Measurements from ENCODE around the gene PIAS4.

Gene PIAS4

GRCh38 chr19:4060621-4061177 is 53.2 kb downstream of the PIAS4 start:
- no peak for DNase-seq

GRCh38 chr19:4061178-4061682 is 53.7 kb downstream of the PIAS4 start:
- peak; percentile 60 for DNase-seq

GRCh38 chr19:4061683-4062418 is 54.3 kb downstream of the PIAS4 start:
- peak; percentile 61 for DNase-seq

- DNase-seq, result no peak
Observed at GRCh38 chr19:4062419-4063368, 55.2 kb downstream of the PIAS4 start.

- no peak for DNase-seq
Observed at GRCh38 chr19:4063369-4064148, 56.0 kb downstream of the PIAS4 start.

- DNase-seq, result peak; percentile 42
Observed at GRCh38 chr19:4064149-4064495, 56.6 kb downstream of the PIAS4 start.

- peak; percentile 66 for DNase-seq
Observed at GRCh38 chr19:4064496-4065260, 57.1 kb downstream of the PIAS4 start.

- DNase-seq, result peak; percentile 99
Observed at GRCh38 chr19:4065430-4066175, 58.1 kb downstream of the PIAS4 start.

GRCh38 chr19:4066176-4066606 is 58.7 kb downstream of the PIAS4 start:
- DNase-seq, result no peak

GRCh38 chr19:4066682-4067395 is 59.3 kb downstream of the PIAS4 start, which contains the start of gene ZBTB7A:
Gene ZBTB7A, minus strand, starts transcription at chr19:4066899. Its CDS starts 11,667 bp downstream, at chr19:4055232.
- DNase-seq, result peak; percentile 90

GRCh38 chr19:4067396-4068046 is 60.0 kb downstream of the PIAS4 start:
- peak; percentile 78 for DNase-seq

- DNase-seq, result peak; percentile 37
Observed at GRCh38 chr19:4068047-4068966, 60.8 kb downstream of the PIAS4 start.

GRCh38 chr19:4069331-4069959 is 61.9 kb downstream of the PIAS4 start:
- no peak for DNase-seq

GRCh38 chr19:4071610-4072009 is 64.1 kb downstream of the PIAS4 start:
- DNase-seq, result no peak

- DNase-seq, result no peak
Observed at GRCh38 chr19:4075373-4075772, 67.8 kb downstream of the PIAS4 start.

- no peak for DNase-seq
Observed at GRCh38 chr19:4077007-4077374, 69.5 kb downstream of the PIAS4 start.

- peak; percentile 57 for DNase-seq
Observed at GRCh38 chr19:4077800-4078684, 70.5 kb downstream of the PIAS4 start.
